Stimulated activated CD4-positive, alpha-beta T cell treated with anti-CD3 and anti-CD28 coated beads, Interleukin-4, amount 100 ng/mL, for 1 hour (primary cell): Measurements from ENCODE around the gene PLCB1.

Experiments
- DNase-seq: peaks from one replicate; pipeline ENCODE4 v3.0.0-alpha.2; 2020

The PLCB1 gene

DNA sequence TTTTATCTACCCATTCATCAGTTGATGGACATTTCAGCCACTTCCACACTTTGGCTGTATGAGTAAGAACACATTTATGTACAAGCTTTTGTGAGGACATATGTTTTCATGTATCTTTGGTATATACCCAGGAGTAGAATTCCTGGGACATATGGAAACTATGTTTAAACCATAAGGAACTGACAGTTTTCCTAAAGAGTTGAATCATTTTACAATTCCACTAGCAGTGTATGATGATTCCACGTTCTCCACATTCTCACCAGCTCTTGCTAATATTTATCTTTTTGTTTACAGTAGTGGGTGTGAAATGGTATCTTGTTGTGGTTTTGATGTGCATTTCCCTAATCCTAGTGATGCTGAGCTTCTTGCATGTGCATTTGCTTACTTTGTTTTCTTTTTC lies 338.1 kb downstream of the PLCB1 start:
- no peak for DNase-seq

DNA sequence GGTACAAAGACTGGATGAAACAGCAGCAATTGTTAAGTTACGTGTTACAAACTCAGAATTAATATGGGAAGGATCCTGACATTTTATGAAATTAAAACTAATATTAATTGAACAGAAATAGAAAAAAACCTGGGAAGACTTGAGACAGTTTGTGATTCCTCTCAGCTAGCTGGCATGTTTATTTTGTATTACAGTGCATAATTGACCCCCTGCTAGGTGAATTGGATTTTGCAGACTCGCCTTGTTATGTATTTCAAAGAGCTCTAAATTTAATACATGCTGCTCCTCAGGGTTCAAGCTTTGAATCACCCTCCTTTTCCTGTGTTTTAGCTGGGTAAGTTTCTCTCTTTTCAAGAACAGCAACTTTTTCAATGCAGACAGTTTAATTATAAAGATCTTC lies 339.4 kb downstream of the PLCB1 start:
- DNase-seq = no peak

GRCh38 chr20:8473459-8473858 lies 341.4 kb downstream of the PLCB1 start:
- DNase-seq = no peak

DNA sequence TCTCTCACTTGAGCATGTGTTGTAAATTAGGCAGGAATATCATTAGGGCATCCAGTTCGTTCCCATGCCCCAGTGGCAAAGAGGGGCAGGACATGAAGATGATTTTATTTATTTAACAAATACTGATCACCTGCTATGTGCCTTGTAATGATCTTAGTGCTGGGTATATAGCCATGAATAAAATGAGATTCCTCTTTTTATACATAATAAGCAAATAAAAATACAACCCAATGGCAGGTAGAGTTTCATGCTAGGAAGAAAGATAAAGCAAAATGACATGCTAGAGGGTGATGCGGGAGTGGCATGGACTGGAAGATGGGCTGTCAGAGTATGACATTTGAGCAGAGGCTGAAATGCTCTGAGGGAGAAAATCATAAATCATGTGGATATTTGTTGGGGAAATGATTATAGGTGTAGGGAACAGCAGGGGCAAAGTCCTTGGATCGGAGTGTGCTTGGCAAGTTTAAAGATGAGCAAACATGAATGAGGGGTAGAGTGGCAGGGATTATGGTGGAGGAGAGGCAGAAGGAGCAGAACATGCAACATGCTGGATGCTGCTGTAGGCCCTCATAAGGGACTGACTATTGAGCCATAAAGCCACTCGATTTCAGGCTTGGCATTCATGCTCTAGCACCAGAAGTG lies 342.1 kb downstream of the PLCB1 start:
- DNase-seq = no peak

DNA sequence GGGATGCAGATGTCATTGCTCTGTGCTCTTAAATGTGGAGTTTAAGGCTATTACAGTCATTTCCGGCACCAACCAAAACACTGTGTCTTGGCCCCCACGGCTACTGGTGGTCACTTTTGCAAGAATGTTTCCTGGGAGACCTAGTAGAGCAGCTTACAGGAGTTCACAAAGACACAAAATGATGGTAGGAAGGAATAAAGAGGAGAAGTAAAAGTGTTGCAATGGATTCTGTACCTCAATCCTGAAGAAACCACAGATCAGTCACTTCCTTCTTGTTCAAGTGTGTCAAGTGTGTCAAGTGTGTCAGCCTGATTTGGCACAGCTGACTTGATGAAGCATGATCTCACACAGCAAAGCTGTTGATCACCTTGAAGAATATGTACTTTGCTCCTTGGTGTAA lies 344.0 kb downstream of the PLCB1 start:
- DNase-seq = no peak

- no peak for DNase-seq
Observed at GRCh38 chr20:8480597-8480996, 348.5 kb downstream of the PLCB1 start.

GRCh38 chr20:8487696-8488095 lies 355.6 kb downstream of the PLCB1 start:
- no peak for DNase-seq

DNA sequence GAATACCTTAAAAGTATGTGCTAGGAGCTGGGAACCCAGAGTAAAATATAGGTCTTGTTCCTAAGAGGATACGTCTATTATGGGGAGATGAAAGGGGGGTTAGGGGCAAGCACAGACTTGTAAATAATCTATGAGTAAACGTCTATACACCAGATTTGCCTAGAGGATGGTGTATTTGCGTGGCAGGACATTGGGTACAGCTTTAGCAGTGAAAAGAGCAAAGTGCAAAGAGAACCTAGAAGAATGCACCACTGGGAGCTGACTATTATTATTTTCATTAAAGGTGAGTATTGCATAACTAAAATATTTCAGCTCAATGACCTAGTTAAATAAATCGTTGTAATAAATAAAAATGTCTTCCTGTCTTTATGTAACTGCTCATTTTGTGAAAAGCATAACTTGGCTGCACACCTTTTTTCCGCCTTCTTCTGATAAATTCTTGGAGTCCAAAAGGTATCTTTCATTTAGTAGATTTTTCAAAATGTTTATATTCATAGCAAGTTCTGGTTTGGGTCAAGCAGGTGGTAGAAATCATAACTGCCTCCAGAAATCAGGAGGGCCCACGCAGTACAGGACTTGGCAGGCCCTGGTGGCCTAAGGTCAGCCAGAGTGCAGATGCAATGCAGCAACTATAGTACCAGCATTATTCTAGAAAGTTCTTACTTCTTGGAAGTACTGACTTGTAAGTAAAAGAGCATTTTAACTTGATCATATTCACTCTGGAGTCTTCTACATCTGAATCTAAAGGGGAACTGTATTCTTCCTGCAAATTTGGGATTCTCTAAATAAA lies 357.2 kb downstream of the PLCB1 start:
- no peak for DNase-seq

- no peak for DNase-seq
Observed at GRCh38 chr20:8490076-8490830, 358.2 kb downstream of the PLCB1 start.

DNA sequence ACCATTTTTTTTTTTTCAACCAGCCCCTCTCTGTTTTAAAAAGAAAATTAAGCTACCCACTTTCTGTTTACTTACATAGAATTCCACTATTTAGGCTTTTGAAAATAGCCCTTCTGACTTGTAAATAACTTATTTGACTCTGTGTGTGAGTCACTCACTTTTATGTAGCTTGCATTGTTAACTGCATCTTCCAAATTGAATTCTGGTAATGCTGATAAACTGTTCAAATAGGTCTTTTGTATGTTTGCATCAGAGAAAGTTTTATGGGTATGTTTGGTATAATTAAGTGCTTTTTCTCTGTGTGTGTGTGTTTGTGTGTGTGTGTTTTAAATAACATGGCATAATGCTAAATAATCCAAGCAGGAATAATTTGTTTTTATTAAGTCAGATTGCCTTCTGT lies 360.1 kb downstream of the PLCB1 start:
- no peak for DNase-seq

- no peak for DNase-seq
Observed at GRCh38 chr20:8498571-8498970, 366.5 kb downstream of the PLCB1 start.

DNA sequence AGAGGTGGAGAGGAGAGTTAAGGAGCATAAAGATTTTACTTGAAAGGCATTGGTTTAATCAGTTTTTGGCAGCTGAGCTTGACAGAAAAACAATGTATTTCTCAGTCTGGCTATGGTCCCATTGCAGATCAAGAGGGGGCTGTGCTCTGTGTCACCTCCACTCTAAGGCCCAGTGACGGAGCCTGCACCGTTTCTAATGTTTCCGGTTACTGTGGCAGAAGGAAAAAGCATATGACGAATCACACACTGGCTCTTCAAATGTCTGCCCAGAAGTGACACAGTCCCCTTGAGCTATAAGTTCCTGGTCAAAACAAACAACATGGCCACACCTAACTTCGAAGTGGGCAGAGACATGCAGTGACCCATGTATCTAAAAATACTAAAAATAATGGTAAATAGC lies 372.0 kb downstream of the PLCB1 start:
- no peak for DNase-seq

DNA sequence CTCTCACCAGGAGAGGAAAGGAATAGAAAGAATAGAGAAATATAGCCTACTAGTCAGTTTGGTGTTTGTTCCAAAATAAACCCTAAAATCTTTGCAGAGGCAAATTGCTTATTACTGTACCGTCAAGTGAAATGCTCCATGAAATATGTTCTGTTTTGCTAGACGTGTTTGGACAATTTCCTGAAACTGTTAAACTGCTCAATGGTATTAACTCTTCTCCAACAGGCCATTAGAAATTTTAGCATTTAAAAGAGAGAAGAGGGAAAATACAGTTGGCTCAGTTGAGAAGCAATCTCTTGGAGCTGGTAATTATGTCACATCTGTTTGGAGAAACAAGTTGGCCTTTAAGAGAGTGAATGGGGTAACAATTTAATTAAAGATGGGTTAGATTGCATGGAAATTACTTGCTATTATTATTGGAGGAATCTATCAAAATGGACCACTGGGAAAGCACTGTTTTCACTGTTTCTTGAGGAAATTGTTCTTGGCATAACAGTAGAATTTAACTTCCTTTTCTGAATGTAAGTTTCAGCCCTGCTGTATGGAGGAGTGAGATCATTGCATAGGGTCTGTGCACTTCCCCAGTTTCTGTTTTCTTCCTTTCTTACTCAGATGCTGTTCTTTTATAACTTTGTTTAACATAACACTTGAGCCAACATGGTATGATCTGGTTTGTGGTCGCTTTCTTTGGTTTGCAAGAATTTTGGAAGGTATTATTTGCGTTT lies 373.6 kb downstream of the PLCB1 start:
- no peak for DNase-seq

DNA sequence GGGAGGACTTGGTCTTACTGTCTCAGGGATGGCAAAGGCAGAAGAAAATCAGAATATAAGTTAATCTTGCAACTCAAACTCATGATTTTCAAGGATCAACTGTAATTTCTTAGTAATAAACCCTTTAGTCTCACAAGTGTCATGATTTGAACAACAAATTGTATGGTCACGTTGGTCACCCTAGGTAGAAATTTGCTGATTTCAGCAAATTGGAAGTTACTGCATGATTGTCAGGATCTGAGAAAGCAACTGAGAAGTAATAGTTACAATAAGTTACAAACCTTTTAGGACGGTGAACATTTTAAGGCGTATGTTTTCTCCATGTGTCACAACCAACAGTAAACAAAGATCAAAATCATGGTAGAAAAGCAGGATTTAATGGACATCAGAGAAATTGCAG lies 375.2 kb downstream of the PLCB1 start:
- no peak for DNase-seq

- DNase-seq = no peak
Observed at GRCh38 chr20:8509809-8510208, 377.7 kb downstream of the PLCB1 start.

DNA sequence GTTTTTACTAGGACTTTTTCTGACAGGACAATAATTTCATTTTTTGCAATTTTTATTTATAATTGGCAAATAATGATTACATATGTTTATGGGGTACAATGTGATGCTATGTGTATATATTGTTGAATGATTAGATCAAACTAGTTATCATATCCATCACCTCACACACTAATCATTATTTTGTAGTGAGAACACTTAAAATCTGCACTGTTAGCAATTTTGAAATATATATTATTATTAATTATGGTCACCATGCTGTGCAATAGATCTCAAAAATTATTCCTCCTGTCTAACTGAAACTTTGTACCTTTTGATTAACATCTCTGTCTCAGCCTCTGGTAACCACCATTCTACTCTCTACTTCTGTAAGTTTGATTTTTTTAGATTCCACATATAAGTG lies 378.7 kb downstream of the PLCB1 start:
- no peak for DNase-seq

GRCh38 chr20:8512003-8512402 lies 379.9 kb downstream of the PLCB1 start:
- no peak for DNase-seq

DNA sequence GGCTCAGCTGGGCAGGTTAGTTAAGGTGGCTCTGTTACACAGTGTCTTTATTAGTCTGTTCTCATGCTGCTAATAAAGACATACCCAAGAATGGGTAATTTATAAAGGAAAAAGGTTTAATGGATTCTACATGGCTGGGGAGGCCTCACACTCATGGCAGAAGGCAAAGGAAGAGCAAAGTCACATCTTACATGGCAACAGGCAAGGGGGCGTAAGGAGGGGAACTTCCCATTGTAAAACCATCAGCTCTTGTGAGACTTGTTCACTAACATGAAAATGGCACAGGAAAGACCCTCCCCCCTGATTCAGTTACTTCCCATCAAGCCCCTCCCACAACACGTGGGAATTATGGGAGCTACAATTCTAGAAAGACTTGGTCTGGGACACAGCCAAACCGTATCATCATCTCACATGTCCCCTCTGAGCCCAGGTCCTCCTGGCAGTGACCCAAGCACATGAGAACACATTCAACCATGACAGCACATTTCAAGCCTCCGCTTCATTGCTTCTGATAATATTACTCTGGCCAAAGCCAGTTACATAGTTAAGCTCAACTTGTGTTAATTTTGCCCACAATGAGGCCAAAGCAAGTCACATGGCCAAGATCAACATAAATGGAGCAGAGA lies 383.9 kb downstream of the PLCB1 start:
- no peak for DNase-seq

DNA sequence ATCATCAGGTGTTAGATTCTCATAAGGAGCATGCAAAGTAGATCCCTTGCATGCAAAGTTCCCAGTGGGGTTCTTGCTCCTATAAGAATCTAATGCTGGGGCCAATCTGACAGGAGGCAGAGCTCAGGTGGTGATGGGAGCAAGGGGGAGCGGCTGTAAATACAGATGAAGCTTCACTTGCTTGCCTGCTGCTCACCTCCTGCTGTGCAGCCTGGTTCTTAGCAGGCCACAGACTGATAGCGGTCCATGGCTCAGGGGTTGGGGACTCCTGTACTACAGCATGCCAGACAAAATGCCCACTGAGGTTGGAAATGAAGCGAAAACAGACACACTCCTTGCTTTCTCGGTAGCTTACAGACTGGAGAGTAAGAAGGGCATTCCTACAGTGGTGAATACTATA lies 386.8 kb downstream of the PLCB1 start:
- no peak for DNase-seq

DNA sequence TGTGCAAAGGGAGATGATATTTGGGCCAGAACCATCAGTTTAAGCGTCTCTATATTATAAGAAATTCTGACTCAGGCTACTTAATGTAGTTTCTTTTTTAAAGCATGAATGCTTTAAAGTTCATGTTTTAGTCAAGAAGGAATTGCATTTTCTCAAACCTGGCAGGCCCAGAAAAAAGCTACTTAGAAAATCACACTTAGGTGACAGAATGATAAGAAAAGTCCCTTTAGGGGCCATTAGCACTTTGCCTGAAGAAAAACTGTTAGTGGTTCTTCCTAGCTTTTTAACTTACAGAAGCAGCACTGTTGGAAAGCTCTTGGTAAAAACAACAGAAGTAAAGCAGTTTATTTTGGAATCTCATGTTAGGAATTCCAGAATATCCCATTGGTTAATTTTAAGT lies 387.8 kb downstream of the PLCB1 start:
- DNase-seq = no peak

DNA sequence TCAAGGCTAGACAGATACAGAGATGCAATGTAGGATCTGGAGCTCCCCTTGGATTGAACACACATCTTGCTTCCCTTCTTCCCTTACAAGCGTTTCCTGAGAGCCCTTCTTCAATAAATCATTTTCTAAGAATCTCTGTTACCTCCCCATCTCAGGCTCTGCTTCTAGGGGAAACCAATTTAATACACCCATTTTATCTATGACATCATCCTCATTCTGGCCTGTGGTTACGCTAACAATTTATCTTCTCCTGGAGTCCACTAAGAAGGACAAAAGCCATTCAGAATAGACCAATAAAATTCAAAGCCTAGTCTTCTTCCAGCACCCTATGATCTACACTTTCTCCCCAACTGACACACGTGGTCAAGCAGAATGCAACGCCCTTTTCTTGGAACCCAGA lies 390.1 kb downstream of the PLCB1 start:
- DNase-seq = no peak

GRCh38 chr20:8523684-8524083 lies 391.6 kb downstream of the PLCB1 start:
- DNase-seq = no peak
